NB4 (cell line): Measurements from ENCODE around the gene ARHGAP26.

Experiments
- DNase-seq: peaks from one replicate; pipeline ENCODE4 v3.0.0; 2010; ENCODE audit warnings: low read depth
- H3K4me3 ChIP-seq: one replicate; pipeline ENCODE4 v1.5.1; 2011; ENCODE audit warnings: mild to moderate bottlenecking, low read depth, low read length, moderate library complexity
- MYC ChIP-seq: IDR thresholded peaks from 2 replicates; pipeline ENCODE4 v1.6.1; 2011; ENCODE audit warnings: low read depth, low read length
- POLR2A ChIP-seq: IDR thresholded peaks from 2 replicates; pipeline ENCODE4 v1.6.1; 2011; ENCODE audit warnings: mild to moderate bottlenecking; ENCODE audit not compliant: insufficient read length; ENCODE audit errors: extremely low read depth
- TF ChIP-seq, protein P1 (sequence below): IDR thresholded peaks from one replicate; pipeline ENCODE4 v1.5.1; 2012; ENCODE audit warnings: low read depth, low read length
- TF ChIP-seq, protein P2 (sequence below): IDR thresholded peaks from 2 replicates; pipeline ENCODE4 v1.6.1; 2011; ENCODE audit warnings: low read depth, low read length

Gene ARHGAP26

GRCh38 chr5:142737179-142737578, 33.0 kb upstream of the ARHGAP26 start:
- no peak overlapping the region for H3K4me3 ChIP-seq
- TF ChIP-seq, protein P1, sequence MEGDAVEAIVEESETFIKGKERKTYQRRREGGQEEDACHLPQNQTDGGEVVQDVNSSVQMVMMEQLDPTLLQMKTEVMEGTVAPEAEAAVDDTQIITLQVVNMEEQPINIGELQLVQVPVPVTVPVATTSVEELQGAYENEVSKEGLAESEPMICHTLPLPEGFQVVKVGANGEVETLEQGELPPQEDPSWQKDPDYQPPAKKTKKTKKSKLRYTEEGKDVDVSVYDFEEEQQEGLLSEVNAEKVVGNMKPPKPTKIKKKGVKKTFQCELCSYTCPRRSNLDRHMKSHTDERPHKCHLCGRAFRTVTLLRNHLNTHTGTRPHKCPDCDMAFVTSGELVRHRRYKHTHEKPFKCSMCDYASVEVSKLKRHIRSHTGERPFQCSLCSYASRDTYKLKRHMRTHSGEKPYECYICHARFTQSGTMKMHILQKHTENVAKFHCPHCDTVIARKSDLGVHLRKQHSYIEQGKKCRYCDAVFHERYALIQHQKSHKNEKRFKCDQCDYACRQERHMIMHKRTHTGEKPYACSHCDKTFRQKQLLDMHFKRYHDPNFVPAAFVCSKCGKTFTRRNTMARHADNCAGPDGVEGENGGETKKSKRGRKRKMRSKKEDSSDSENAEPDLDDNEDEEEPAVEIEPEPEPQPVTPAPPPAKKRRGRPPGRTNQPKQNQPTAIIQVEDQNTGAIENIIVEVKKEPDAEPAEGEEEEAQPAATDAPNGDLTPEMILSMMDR = no peak
- peak; percentile 30; the same call in 1 of the 2 replicates for TF ChIP-seq MYC
- no peak for TF ChIP-seq POLR2A
- TF ChIP-seq, protein P2, sequence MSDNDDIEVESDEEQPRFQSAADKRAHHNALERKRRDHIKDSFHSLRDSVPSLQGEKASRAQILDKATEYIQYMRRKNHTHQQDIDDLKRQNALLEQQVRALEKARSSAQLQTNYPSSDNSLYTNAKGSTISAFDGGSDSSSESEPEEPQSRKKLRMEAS = peak; percentile 41
- DNase-seq = peak; percentile 90

DNA sequence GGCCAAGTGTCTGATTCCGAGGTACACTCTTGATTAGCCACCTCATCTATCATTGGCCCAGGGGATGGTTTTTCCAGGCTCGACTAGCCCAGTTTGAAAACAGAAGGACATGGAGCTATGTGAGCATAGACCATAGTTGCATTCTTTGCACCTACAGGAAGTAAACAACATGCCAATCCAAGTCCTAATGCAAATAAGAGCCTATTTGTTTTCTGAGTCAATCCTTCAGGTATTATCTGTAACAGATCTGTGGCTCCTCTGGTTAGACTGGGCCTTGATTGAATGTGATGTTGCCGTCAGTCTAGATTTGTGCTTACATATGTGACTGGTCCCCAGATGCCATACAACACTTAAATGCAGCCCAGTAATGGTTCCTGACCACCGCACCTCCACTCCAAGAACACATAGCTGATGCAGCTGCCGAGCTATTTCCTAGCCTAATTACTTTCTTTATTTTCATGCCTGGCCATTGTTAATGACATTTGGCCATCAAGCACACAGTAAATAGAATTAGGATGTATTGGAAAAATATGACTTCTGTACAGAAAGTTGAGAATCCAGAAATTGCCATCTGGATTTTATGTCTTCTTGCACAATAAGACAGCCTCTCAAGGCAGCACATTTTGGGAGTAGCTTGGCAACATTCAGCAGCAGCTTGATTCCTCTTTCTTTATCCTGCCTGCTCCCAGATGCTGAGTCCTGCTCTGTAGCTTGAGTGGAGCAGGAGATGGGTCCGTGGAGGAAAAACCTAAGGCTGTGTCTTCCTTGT, 29.5 kb upstream of the ARHGAP26 start:
- H3K4me3 ChIP-seq = no peak overlapping the region
- TF ChIP-seq, protein P2 = no peak
- TF ChIP-seq, protein P1 = no peak
- TF ChIP-seq MYC = no peak
- no peak for TF ChIP-seq POLR2A
- no peak for DNase-seq

- no peak for DNase-seq
- TF ChIP-seq, protein P2 = no peak
- TF ChIP-seq POLR2A = no peak
- TF ChIP-seq MYC = no peak
- TF ChIP-seq, protein P1 = no peak
- H3K4me3 ChIP-seq = no peak overlapping the region
These were observed 26.4 kb upstream of the ARHGAP26 start for GRCh38 chr5:142743592-142744441.

DNA sequence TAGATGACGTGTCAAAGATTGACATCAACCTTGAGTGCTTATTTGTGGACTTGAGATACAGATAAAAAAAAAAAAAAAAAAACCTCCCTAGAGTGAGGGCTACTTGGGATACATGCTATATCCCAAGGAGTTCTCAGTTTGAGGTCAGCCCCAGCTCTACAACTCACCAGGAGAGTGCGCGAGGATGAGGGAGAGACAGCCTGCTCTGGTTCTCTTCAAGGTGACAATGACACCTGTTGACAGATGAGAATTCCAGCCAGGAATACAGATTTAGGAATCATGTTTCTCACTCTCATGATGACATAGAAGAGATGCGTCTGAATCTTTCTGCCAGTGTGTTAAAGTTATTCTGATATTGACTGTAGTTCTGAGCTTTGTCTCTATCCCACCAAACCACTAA, 24.9 kb upstream of the ARHGAP26 start:
- DNase-seq = no peak
- TF ChIP-seq MYC (no peak), POLR2A (no peak)
- TF ChIP-seq, protein P2 = no peak
- TF ChIP-seq, protein P1 = no peak
- no peak overlapping the region for H3K4me3 ChIP-seq

DNA sequence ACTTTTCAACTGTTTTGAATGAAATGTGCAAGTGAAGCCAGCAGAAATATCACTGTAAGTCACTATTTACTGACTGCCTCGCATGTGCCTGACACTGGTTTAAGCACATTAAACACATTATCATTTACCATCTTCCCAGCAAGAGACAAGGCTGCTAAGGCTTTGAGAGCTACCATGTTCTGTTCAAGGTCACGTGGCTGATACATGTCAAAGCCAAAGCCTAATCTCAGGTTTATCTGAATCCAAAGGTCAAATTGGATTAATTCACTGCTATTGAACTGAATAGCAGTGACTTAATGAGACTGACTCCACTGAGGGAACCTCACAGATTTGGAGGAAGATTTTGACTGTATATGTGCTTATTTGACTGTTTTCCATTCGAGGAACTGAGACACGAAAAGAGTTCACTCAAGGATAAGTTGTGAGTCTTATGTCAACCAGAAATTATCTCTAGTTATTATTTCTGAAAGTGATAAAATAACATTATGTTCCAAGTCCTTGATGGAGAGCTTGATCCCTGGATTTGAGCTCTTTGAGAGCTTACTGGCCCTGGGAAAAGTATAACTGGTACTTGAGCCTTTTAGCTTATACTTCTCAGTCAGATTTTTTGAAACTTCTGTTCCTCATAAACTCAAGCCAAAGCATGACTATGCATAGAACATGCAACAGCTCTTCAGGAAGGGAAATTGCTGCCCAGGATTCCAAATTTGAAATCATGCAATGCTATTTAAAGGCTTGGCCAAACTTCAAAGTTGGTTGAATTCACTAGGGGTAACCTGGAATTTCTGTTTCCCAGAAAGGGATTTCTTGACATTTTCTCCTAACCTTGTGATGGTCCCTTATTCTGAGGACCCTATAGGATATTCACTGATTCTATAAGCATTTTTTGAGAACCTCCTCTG, 23.4 kb upstream of the ARHGAP26 start:
- no peak overlapping the region for H3K4me3 ChIP-seq
- TF ChIP-seq MYC (no peak), POLR2A (no peak)
- TF ChIP-seq, protein P2 = no peak
- TF ChIP-seq, protein P1 = no peak
- DNase-seq = no peak
